NCI-H1436 treated with DMSO at 0.1 percent for 48 hours (cell line): Measurements from ENCODE around the gene MADCAM1.

Experiments
- DNase-seq: peaks from one replicate; lab custom pipeline; 2025; lab: John Stamatoyannopoulos, UW

Gene MADCAM1

DNA sequence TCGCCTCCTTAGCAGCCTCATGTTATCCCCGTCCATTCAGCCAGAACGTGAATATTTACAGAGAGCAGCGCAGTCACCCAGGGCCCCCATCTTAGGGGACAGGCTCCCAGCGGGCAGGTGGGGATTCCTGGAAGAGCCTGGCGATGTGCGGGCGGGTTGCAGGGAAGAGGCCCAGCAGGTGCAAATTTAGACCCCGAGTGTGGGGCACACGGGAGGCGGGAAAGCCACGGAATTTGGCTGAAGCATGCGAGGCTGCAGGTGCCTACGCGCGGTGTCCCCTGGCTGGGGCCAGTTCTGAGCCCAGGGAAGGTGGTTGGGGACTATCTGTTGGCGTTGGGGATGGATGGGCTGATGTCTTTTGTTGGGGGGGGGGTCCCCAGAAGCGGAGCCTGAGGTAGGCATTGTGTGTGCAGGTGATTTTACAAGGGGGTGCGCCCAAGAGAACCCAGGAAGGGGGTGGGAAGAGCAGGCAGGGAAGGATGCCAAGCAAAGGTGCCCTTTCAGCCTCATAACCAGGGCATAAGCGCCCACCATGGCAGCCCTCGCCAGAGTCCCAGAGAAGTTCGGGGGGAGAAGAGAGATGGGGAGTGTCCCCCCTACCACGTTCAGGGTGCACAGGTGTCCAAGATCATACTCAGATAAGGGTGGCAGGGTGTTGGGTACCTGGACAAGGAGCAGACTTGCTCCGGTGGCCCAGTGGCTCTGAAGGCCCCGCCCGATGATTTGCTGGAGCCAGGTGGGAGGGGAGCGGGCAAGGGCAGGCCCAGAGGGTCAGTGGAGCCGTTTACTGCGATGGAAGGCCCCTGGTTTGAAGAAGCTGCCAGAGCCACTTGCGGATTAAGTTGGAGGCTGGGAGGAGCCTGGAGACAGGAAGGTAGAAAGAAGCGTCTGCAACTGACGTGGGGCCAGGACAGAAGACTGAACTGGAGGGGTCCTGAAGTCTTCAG lies 12.2 kb downstream of the MADCAM1 start:
- DNase-seq, result no peak

GRCh38 chr19:510606-511100 lies 14.4 kb downstream of the MADCAM1 start:
- peak; percentile 48 for DNase-seq

- DNase-seq, result peak; percentile 95
These were observed 15.0 kb downstream of the MADCAM1 start for GRCh38 chr19:511101-511851.

- DNase-seq, result peak; percentile 82
These were observed 16.5 kb downstream of the MADCAM1 start for GRCh38 chr19:512547-513365.

DNA sequence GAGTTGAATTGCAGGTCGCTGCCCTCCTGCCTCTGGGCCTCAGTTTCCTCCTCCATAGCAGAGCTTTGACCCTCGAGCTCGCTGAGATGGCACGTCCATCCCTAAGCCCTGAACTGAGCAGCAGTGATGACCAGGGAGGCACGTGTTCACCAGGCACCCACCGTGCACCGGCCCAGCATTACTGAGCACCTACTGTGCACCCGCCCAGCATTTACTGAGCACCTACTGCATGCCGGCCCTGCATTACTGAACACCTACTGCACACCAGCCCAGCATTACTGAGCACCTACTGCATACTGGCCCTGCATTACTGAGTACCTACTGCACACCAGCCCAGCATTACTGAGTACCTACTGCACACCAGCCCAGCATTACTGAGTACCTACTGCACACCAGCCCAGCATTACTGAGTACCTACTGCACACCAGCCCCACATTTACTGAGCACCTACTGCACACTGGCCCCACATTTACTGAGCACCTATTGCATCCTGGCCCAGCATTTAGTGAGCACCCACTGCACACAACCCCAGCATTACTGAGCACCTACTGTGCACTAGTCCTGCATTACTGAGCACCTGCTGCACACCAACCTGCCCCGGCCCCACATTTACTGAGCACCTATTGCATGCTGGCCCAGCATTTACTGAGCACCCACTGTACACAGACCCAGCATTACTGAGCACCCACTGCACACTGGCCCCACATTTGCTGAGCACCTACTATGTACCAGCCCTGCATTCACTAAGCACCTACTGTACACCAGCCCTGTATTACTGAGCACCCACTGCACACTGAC lies 17.3 kb downstream of the MADCAM1 start:
- no peak for DNase-seq

GRCh38 chr19:514166-514663 lies 17.9 kb downstream of the MADCAM1 start:
- no peak for DNase-seq

- DNase-seq, result no peak
These were observed 21.7 kb downstream of the MADCAM1 start for GRCh38 chr19:517721-518597.

DNA sequence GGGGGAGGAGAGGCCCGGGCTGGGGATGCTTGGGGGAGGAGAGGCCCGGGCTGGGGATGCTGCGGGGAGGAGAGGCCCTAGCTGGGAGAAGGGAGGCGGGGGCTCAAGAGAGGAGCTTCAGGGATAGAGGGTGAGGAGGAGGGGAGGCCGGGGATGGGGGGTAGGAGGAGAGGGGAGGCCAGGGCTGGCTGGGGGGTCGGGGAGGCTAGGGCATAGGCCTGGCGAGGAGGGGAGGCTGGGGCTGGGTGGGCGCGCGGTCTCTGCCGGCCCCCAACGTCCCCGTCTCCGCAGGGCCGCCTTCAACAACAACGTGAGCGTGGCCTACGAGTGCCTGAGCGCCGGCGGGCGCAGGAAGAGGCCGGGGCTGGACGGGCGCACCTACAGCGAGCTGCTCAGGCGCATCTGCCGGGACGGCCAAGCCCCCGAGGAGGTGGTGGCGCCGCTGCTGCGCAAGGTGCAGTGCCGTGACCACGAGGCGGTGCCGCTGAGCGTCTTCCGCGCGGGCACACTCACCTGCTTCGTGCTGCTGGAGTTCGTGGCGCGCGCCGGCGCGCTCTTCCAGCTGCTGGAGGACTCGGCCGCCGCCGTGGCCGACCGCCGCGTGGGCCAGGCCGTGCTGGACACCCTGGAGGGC lies 22.4 kb downstream of the MADCAM1 start:
- DNase-seq, result no peak

DNA sequence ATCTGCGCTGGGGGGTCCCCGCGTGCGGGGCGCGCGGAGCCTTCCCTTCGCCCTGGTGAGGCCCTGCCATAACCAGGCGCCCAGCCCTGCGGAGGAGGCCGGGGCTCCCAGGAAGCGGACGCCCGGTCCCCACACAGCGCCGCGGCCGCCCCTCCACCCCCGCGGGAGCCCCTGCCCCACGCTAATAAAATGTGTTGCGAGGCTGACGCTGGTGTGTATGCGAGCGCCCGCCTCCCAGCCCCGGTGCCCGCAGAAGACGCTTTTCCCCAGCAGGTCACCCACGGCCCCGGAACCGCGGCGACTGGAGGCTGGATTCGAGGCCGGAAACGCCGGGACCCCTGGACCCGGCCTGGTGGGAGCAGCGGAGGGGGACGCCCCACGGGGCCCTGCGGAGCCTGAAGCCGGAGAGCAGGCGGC lies 23.2 kb downstream of the MADCAM1 start:
- no peak for DNase-seq

DNA sequence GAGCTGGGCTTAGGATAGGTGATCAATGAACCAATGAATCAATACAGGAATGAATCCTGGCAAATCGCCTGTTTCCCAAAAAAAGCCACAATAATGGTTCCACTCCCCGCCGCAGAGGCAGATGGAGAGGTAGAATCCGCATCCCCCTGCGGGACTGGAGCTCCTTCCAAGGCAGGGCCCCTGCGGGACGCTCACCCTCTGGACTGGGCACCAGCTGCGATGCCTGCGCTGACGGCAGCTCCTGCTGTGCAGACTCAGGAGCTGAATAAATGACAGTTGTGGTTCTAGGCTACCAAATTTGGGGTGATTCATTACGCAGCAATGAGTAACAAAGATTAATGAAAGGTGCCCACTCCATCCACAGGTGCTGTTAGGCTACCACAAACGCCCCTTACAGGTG lies 26.4 kb downstream of the MADCAM1 start:
- DNase-seq, result no peak

DNA sequence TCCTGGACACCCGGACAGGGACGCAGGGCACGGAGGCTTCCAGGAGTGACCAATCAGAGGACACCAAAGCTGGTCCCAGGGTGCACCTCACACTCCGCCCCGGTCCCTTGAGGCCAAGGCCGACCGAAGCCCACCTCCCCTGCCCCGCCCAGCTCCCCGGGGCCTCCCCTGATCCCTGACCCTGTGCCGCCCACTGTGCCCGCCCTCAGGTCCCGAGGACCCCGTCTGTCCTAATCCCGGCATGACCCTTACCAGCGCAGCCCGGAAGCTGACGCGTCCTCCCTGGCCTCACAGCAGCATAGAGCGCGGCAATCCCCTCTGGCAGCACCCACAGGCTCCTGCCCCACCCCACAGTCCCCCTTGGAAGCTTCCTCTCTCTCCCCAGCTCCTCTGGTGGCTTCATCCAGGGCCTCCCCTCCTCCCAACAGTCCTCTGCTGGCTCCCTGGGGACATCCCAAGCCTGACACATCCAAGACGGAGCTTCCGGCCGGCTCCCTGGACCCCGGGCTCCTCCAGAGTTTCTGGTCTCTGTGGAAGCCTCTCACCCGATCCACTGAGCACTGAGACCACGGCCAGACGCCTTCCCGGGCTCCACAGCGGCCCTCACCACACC lies 27.9 kb downstream of the MADCAM1 start:
- DNase-seq, result no peak

GRCh38 chr19:525029-525428 lies 28.7 kb downstream of the MADCAM1 start:
- no peak for DNase-seq

- no peak for DNase-seq
These were observed 29.7 kb downstream of the MADCAM1 start for GRCh38 chr19:525857-526419.

- DNase-seq, result no peak
These were observed 34.1 kb downstream of the MADCAM1 start for GRCh38 chr19:530134-531008.

DNA sequence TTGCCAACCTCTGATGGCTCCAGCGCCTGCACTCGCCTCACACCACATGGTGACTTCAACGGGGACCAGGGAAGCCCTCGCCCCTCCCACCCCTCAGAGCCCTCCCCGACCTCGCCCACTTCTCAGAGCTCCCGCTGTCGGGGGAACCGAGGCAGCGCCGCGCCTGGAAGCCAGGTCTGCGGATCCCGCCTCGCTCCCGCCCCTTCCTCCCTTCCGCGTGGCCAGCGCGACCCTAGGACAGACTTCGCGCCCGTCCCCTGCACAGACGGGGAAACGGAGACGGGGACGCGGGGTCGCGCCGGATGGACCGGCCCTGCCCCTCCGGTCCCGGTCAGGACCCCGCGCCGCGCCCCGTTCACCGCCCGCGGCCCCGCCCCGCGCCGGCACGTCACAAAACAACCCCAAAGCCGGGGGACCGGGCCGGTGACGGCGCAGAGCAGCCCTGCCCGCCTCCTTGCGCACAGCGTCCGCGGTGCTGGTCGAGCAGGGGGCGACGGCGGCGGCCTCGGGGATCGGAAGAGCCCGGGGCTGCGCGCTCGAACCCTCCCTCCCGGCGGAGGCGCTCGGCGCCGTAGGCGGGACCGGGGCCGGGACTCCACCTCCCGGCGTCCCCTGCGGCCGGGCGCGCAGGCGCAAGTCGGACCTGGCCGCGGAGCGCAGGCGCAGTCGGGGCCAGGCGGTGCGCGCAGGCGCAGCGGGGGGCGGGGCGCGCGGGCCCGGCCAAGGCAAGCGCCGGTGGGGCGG lies 34.9 kb downstream of the MADCAM1 start:
- DNase-seq, result peak; percentile 40

DNA sequence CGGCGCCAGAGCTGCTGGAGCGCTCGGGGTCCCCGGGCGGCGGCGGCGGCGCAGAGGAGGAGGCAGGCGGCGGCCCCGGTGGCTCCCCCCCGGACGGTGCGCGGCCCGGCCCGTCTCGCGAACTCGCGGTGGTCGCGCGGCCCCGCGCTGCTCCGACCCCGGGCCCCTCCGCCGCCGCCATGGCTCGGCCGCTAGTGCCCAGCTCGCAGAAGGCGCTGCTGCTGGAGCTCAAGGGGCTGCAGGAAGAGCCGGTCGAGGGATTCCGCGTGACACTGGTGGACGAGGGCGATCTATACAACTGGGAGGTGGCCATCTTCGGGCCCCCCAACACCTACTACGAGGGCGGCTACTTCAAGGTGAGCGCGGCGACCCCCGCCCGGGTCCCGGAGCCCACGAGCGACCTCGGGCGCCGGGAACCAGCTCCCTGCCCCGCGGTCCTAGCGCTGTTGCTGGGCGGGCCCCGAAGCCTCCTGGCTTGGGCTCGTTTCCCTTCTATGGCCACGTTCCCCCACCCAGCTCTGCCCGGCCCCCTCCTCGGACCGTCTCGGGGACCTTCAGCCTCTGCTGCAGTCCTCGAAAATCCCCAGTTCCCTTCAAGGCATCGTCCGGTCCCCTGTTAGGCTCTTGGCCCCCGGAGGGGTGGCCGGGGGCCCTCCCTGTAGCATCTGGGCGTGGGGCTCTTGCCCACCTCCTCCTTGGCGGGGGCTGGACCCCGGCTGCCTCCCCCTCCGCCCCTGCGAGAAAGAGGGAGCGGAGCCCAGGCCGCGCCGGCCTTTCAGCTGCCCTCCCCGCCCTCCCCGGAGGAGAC lies 35.7 kb downstream of the MADCAM1 start, which contains the start of gene CDC34:
Gene CDC34, plus strand, starts transcription at position 8 of the 808 bp plus-strand sequence. Its CDS starts 172 bp downstream, at position 180.
- no peak for DNase-seq
